K562 (cell line): Measurements from ENCODE around the gene ENTPD3. TPM values are rescaled to one million over a fixed set of nuclear protein-coding genes. Genes with fewer than 3 reads are reported as not detected.

Source experiments
- ATAC-seq: fragments of 200-7000 bp; cut with Tn5 transposase; 3 replicates; pipeline ENCODE4 v1.9.1; 2020; ENCODE audit warnings: moderate library complexity
- BruUV-seq: library from RNA; stranded (reverse); fragments of 400-500 nt; replicated peaks from 2 replicates; lab custom pipeline; 2021; lab: Mats Ljungman, UMichigan
- CTCF ChIA-PET: fragments of 300-600 bp; formaldehyde crosslinking; extraction: SDS; loops from one replicate; lab custom pipeline; 2021; ENCODE audit warnings: low intra/inter-chr PET ratio; lab: Yijun Ruan, JAX
- POLR2A ChIA-PET: fragments of 300-600, 350-650 bp; sonication (Branson Sonifier 250); formaldehyde crosslinking; extraction: SDS; loops from one replicate; lab custom pipeline; 2021; ENCODE audit warnings: antibody characterized with exemption, inconsistent platforms; lab: Yijun Ruan, JAX
- DNase-seq, 4 experiments: peaks; one replicate each; pipeline versions ENCODE4 v3.0.0 to v3.0.0-alpha.2; 2011 to 2018; ENCODE audit warnings: low spot score in 3 of 4, mixed read lengths in 3 of 4; ENCODE audit errors: extremely low read depth in 1 of 4
- FAIRE-seq: peaks from 2 replicates; lab custom pipeline; 2011; peaks lifted over from hg19 to GRCh38; lab: Jason Lieb, UNC
- H2AFZ ChIP-seq: 2 replicates; pipeline ENCODE4 v1.6.0; 2011; ENCODE audit warnings: low read depth, low read length, control low read depth, inconsistent platforms
- H3K27ac ChIP-seq: fragments of 200-600 bp; 3 replicates; pipeline ENCODE4 v1.8.0; 2011; ENCODE audit warnings: low read depth, mild to moderate bottlenecking, control low read depth, inconsistent platforms, low read length, moderate library complexity, mixed read lengths; ENCODE audit errors: extremely low read depth
- H3K27me3 ChIP-seq, 2 experiments: fragments of 300-600 bp in 1 of 2; 2 replicates in 1 of 2; 3 replicates in 1 of 2; pipeline versions ENCODE4 v1.6.0 to v1.8.0; 2011; ENCODE audit warnings: inconsistent platforms in 2 of 2, low read length in 2 of 2, mild to moderate bottlenecking in 1 of 2, mixed read lengths in 1 of 2, moderate library complexity in 1 of 2; ENCODE audit not compliant: control insufficient read depth in 2 of 2, insufficient read depth in 2 of 2
- H3K36me3 ChIP-seq: fragments of 300-600 bp; 3 replicates; pipeline ENCODE4 v1.8.0; 2011; ENCODE audit warnings: mild to moderate bottlenecking, low read length, inconsistent platforms; ENCODE audit not compliant: control insufficient read depth, insufficient read depth
- H3K4me1 ChIP-seq, 2 experiments: fragments of 200-600 bp in 1 of 2; replicated peaks in 1 of 2; 2 replicates in 1 of 2; 3 replicates in 1 of 2; pipeline versions ENCODE4 v1.5.1 to v1.8.0; 2011; ENCODE audit warnings: inconsistent platforms in 2 of 2, low read length in 2 of 2, mild to moderate bottlenecking in 1 of 2, mixed read lengths in 1 of 2, moderate library complexity in 1 of 2; ENCODE audit not compliant: control insufficient read depth in 2 of 2, insufficient read depth in 2 of 2
- H3K4me2 ChIP-seq: 2 replicates; pipeline ENCODE4 v1.6.1; 2011; ENCODE audit warnings: low read length, control low read depth, inconsistent platforms, mixed read lengths; ENCODE audit not compliant: insufficient read depth
- H3K4me3 ChIP-seq: fragments of 200-600 bp; sonication (generic), shearing (Covaris generic); 2 replicates; pipeline ENCODE4 v1.5.1; 2016; ENCODE audit warnings: control low read depth, inconsistent platforms
- H3K79me2 ChIP-seq: fragments of 200-600 bp; 3 replicates; pipeline ENCODE4 v1.8.0; 2011; ENCODE audit warnings: low read length, inconsistent platforms; ENCODE audit not compliant: control insufficient read depth, insufficient read depth
- H3K9ac ChIP-seq, 2 experiments: 2 replicates each; pipeline versions ENCODE4 v1.6.0 to v1.6.1; 2011; ENCODE audit warnings: low read depth in 2 of 2, low read length in 2 of 2, control low read depth in 1 of 2, inconsistent platforms in 1 of 2, mild to moderate bottlenecking in 1 of 2, mixed read lengths in 1 of 2; ENCODE audit not compliant: insufficient read depth in 1 of 2
- H3K9me1 ChIP-seq: one replicate; pipeline ENCODE4 v1.6.0; 2011; ENCODE audit warnings: inconsistent platforms, mild to moderate bottlenecking, low read length, moderate library complexity; ENCODE audit not compliant: control insufficient read depth, insufficient read depth
- H3K9me3 ChIP-seq: replicated peaks from 2 replicates; pipeline ENCODE4 v1.5.1; 2011; ENCODE audit warnings: low read depth, low read length, inconsistent platforms; ENCODE audit not compliant: control insufficient read depth, insufficient read depth
- H4K20me1 ChIP-seq: replicated peaks from 2 replicates; pipeline ENCODE4 v1.6.1; 2011; ENCODE audit warnings: low read length, inconsistent platforms, mixed read lengths; ENCODE audit not compliant: control insufficient read depth, insufficient read depth
- BCOR ChIP-seq: fragments of 450-650 bp; IDR thresholded peaks from 2 replicates; pipeline ENCODE4 v1.6.1; 2016
- HLTF ChIP-seq: fragments of 450-650 bp; IDR thresholded peaks from 2 replicates; pipeline ENCODE4 v1.6.1; 2016
- MYNN ChIP-seq, 2 experiments: sonication (generic); formaldehyde crosslinking in 1 of 2; IDR thresholded peaks; 2 replicates each; pipeline versions ENCODE4 v1.5.0 to v1.6.1; 2016 to 2020; ENCODE audit warnings: antibody characterized with exemption in 1 of 2, missing genetic modification reagents in 1 of 2
- NEUROD1 ChIP-seq: fragments of 150-350 bp; IDR thresholded peaks from 2 replicates; pipeline ENCODE4 v1.6.1; 2014; ENCODE audit warnings: borderline replicate concordance, low read length, low read depth; ENCODE audit not compliant: partially characterized antibody
- TEAD1 ChIP-seq, 2 experiments: fragments of 450-650 bp in 1 of 2; sonication (generic) in 1 of 2; formaldehyde crosslinking; IDR thresholded peaks; 2 replicates each; pipeline versions ENCODE4 v1.4.0 to v1.8.0; 2020 to 2022; ENCODE audit warnings: mild to moderate bottlenecking in 2 of 2, missing genetic modification reagents in 1 of 2
- ZNF124 ChIP-seq: sonication (generic); formaldehyde crosslinking; IDR thresholded peaks from 2 replicates; pipeline ENCODE4 v1.8.1; 2022; ENCODE audit warnings: missing genetic modification reagents
- ZNF583 ChIP-seq: fragments of 250-450 bp; sonication (Bioruptor Pico); IDR thresholded peaks from 2 replicates; pipeline ENCODE4 v1.4.0; 2020
- ZNF699 ChIP-seq: fragments of 250-450 bp; sonication (Bioruptor Pico); IDR thresholded peaks from 2 replicates; pipeline ENCODE4 v1.8.0; 2021; ENCODE audit warnings: mild to moderate bottlenecking, moderate library complexity; ENCODE audit not compliant: insufficient replicate concordance
- ZNF75A ChIP-seq: fragments of 450-650 bp; formaldehyde crosslinking; IDR thresholded peaks from 2 replicates; pipeline ENCODE4 v1.4.0; 2020; ENCODE audit warnings: mild to moderate bottlenecking
- WGBS: fragments of 100-300 bp; shearing (Covaris generic); methylation state at CpG from one replicate; pipeline ENCODE4 v1.1.6; 2016; ENCODE audit warnings: low coverage, mixed read lengths; ENCODE audit not compliant: insufficient coverage; ENCODE audit errors: missing lambda C conversion rate; 5-methylcytosine and 5-hydroxymethylcytosine counted together
- in situ Hi-C: fragments of 300-500 bp; cut with MboI; formaldehyde crosslinking; loops from 4 replicates; pipeline ENCODE4 v1.15.0; 2018; ENCODE audit warnings: inconsistent platforms, mixed read lengths
- intact Hi-C: fragments of 100-400 bp; cut with micrococcal nuclease; formaldehyde crosslinking; loops from 2 replicates; pipeline ENCODE4 v1.14.2; 2022
- polyA plus RNA-seq, 8 experiments: library from polyadenylated mRNA; depleted of rRNA in 4 of 8; stranded (reverse) in 5 of 8; unstranded in 3 of 8; fragments of >200 nt; fragmentation: Nextera tagmentation in 2 of 8; fragmentation: Illumina TruSeq in 1 of 8; extraction: Ambion mirVana in 2 of 8; extraction: Trizol in 1 of 8; gene quantifications; 2 replicates each; pipeline versions ENCODE4 v1.2.1 to v1.2.3, GENCODE V29; 2011 to 2014; ENCODE audit warnings: inconsistent platforms in 1 of 8, missing spikeins in 1 of 8
- total RNA-seq, 7 experiments: library from RNA; depleted of rRNA in 6 of 7; stranded (reverse); fragments of >200 nt in 6 of 7; fragmentation: Illumina TruSeq in 2 of 7; extraction: Trizol in 2 of 7; gene quantifications; 2 replicates each; pipeline versions ENCODE4 v1.2.1 to v1.2.3, GENCODE V29; 2011 to 2021; ENCODE audit warnings: low replicate concordance in 1 of 7
- TF ChIP-seq, protein P1 (sequence below), 2 experiments: fragments of 150-350 bp in 1 of 2; IDR thresholded peaks; 2 replicates each; pipeline ENCODE4 v1.6.1; 2012 to 2016; ENCODE audit warnings: low read depth in 2 of 2, low read length in 2 of 2, mild to moderate bottlenecking in 1 of 2, moderate library complexity in 1 of 2
- TF ChIP-seq, protein P2 (sequence below): conservative IDR thresholded peaks from 2 replicates; pipeline ENCODE4 v1.6.1; 2011; ENCODE audit warnings: low read depth, mild to moderate bottlenecking, low read length; ENCODE audit not compliant: control insufficient read depth

ENTPD3 gene
- total and polyA plus RNA-seq, 9 of the 15 experiments (the other 6 are each of a cell fraction or from before 2014, with no cell fraction given): 0.23 to 2.1 (median 0.58) TPM

DNA sequence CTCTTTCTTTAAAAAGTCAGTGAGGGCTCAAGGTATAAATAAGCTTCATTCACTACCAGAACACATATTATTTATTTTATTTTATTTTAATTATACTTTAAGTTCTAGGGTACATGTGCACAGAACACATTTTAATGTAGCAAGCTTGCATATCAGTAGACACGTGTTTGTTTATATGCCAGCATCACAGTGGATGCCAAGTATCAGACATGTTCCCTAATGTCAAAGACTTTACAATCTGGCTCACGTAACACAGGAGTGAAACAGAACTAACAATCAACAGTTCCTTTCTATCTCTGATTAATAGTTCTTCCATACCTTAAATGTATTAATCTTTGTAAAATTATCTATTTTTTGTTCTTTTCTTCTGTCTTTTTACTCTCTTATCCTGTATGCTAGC lies 23.3 kb upstream of the ENTPD3 start:
- no TSS peak for BruUV-seq
- Histone ChIP-seq H4K20me1 (no peaks in the 10 kb centered on the region), H3K27ac (no peak overlapping the region), H3K4me3 (no peak overlapping the region), H3K9me3 (no peaks in the 10 kb centered on the region), H2AFZ (peak overlapping the region; percentile 67), H3K9ac (no peak overlapping the region), H3K4me1 (peaks cover 27 to 30% of the 10 kb centered on the region in 2 experiments), H3K9me1 (no peaks in the 10 kb centered on the region), H3K79me2 (no peaks in the 10 kb centered on the region), H3K4me2 (no peak overlapping the region), H3K27me3 (no peaks in the 10 kb centered on the region), H3K36me3 (no peaks in the 10 kb centered on the region)
- FAIRE-seq (no peak), ATAC-seq (no peak), DNase-seq (no peak)
- CTCF ChIA-PET: no interaction called here
- in situ Hi-C loops (no loop called here), intact Hi-C loops (loop anchor here (2.0 kb wide), 1 partner anchor 27 kb away; no protein-coding TSS in a partner anchor)
- POLR2A ChIA-PET: interaction anchor here (1.0 kb wide), 1 partner anchor 11 kb away, joined by 3 read pairs; no protein-coding TSS in a partner anchor
- TF ChIP-seq, protein P1, sequence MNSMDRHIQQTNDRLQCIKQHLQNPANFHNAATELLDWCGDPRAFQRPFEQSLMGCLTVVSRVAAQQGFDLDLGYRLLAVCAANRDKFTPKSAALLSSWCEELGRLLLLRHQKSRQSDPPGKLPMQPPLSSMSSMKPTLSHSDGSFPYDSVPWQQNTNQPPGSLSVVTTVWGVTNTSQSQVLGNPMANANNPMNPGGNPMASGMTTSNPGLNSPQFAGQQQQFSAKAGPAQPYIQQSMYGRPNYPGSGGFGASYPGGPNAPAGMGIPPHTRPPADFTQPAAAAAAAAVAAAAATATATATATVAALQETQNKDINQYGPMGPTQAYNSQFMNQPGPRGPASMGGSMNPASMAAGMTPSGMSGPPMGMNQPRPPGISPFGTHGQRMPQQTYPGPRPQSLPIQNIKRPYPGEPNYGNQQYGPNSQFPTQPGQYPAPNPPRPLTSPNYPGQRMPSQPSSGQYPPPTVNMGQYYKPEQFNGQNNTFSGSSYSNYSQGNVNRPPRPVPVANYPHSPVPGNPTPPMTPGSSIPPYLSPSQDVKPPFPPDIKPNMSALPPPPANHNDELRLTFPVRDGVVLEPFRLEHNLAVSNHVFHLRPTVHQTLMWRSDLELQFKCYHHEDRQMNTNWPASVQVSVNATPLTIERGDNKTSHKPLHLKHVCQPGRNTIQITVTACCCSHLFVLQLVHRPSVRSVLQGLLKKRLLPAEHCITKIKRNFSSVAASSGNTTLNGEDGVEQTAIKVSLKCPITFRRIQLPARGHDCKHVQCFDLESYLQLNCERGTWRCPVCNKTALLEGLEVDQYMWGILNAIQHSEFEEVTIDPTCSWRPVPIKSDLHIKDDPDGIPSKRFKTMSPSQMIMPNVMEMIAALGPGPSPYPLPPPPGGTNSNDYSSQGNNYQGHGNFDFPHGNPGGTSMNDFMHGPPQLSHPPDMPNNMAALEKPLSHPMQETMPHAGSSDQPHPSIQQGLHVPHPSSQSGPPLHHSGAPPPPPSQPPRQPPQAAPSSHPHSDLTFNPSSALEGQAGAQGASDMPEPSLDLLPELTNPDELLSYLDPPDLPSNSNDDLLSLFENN (IDR thresholded peaks at IDR 0.05; ENCODE audit: low read depth in 2 of 2, low read length in 2 of 2): no peak
- TF ChIP-seq ZNF583 (CRISPR knock-in tag): no peak
- no peak for TF ChIP-seq BCOR
- TF ChIP-seq HLTF: no peak
- TF ChIP-seq, protein P2, sequence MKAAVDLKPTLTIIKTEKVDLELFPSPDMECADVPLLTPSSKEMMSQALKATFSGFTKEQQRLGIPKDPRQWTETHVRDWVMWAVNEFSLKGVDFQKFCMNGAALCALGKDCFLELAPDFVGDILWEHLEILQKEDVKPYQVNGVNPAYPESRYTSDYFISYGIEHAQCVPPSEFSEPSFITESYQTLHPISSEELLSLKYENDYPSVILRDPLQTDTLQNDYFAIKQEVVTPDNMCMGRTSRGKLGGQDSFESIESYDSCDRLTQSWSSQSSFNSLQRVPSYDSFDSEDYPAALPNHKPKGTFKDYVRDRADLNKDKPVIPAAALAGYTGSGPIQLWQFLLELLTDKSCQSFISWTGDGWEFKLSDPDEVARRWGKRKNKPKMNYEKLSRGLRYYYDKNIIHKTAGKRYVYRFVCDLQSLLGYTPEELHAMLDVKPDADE: no peak
- no peak for TF ChIP-seq ZNF699 (CRISPR knock-in tag)
- TF ChIP-seq TEAD1 (CRISPR knock-in tag; IDR thresholded peaks at IDR 0.05): no peak
- no peak for TF ChIP-seq NEUROD1
- TF ChIP-seq MYNN (IDR thresholded peaks at IDR 0.05): no peak
- no peak for TF ChIP-seq MYNN (CRISPR knock-in tag; IDR thresholded peaks at IDR 0.05)
- TF ChIP-seq ZNF124 (CRISPR knock-in tag): no peak
- no peak for TF ChIP-seq ZNF75A (CRISPR knock-in tag)
- WGBS: 46% methylated on average over 2 of the region's 2 CpGs
